Measurements from ENCODE around the gene TMEM201.

The TMEM201 gene

DNA sequence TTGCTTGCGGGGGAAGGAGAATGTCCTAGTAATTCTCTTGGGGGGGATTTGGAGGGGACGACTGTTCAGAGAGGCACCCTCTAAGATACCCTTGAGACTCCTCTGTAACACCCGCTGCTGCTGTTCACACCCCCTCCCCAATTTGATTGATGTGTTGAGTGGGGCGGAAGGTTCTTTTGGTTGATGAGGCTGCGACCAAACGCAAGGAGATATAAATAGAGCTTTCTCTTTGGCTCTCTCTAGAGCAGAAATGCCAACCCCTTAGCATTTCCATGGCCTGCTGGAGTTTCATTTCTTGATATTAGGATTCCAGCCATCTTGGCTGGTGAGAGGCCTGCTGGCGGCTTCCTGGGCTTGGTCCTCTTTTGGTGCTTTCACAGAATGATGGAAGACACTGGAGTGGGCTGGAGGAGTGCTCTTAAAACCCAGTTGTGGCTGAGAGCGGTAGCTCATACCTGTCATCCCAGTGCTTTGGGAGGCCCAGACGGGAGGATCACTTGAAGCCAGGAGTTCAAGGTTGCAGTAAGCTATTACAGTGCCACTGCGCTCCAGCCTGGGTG lies 64.9 kb downstream of the TMEM201 start:
- DNase-seq (ENCODE audit: low read depth in 2 of 2) = peak in 1 of 2 donors; percentile 38

DNA sequence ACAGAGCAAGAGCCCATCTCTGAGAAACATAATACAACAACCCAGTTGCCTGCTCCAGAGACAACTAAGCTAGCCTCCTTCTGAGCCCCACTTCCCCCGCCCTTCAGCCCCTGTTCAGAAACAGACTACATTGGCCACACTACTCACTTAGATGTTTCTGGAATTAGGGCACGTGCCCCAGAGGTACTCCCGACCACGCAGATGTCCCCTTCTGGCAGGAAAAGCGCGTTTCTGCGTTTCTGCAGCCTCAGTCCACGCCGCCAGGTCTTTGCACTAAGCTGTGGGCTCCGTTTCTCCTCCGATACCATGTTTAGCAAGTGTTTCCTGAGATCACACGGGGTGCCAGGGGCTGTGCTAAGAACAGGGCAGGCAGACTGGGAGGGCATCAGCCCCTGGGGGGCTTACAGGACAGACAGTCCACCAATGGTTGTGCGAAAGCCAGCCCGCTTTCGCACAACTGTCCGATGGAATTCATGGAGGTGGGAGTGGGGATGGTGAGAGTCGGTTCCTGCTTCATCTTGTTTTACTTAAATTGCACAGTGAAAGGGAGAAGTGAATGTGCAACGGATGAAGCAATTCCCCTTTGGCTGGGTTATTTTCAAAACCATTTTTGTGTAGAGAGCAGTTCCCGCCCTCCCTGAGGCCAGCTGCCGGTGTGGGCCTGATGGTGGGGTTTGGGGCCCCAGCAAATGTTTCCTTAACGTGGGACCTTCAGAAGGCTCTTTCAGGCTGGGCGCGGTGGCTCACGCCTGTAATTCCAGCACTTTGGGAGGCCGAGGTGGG lies 65.5 kb downstream of the TMEM201 start:
- DNase-seq (ENCODE audit: low read depth in 2 of 2) = peak in 1 of 2 donors; percentile 32

DNA sequence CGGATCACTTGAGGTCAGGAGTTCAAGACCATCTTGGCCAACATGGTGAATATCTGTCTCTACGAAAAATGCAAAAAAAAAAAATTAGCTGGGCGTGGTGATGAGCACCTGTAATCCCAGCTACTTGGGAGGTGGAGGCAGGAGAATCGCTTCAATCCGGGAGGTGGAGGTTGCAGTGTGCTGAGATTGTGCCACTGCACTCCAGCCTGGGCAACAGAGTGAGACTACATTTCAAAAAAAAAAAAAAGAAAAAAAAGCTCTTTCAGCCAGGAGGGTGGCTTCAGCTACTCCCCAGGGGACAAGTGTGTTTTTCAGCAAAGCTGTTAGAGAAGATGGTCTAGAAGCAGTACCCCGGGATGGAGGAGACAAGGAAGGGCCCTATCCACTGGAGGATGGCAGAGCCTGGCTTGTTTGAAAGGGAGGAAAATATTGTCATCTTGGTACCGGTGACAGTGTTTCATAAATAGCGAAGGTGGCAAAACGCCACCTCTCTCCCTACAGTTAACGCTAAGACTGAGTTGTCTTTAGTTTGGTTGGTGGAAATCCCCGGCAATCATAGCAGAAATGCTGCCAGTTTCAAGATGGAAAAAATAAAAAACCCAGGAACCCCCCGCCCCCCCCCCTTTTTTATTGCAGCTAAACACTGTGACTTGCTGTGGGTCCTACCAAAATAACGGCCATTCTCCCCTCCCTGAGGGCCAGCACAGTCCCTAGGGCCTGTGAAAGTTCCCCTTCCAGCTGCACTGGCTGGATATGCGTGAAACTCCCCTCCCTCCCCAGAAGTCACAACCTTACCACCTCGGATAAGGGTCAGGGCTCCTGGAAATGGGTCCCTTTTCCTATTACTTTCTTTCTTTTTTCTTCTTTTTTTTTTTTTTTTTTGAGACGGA lies 66.4 kb downstream of the TMEM201 start:
- peak in 1 of 2 donors; percentile 28 for DNase-seq (ENCODE audit: low read depth in 2 of 2)

DNA sequence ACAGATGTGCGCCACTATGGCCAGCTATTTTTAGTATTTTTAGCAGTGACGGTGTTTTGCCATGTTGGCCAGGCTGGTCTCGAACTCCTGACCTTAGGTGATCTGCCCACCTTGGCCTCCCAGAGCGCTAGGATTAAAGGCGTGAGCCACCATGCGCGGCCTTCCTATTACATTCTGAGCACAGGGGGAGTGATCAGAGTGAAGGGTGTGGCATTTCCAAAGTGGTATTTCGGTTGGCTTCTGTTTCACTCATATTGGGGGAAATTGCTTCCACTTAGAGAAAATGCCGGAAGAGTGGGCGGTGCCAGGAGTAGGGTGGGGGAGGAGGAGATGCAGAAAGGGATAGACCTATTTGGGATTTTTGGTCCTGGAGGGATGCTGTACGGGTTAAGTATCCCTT lies 67.1 kb downstream of the TMEM201 start:
- DNase-seq (ENCODE audit: low read depth in 2 of 2) = peak in 1 of 2 donors; percentile 17

DNA sequence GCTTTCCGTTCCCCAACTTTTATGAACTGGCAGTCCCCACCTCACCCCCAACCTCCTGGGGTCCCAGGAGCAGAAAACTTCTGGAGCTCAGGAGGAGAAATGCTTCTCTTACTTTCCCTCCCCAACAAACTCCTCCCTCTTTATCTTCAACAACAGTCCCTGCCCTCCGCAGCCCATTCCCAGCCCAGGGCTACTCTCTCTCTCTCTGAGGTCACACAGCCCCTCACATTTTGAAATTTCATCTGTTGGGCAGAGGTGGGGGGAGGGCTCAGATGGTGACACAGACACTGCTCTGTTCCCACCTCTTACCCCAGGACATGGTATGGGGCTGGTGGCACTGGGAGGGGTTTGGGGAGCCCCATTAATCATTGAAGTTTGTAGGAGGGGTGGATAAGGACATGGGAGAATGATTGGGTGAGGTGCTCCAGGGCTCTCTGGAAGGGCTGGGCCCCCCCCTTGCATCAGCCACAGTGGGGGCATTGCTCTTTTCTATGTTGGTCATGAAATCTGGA lies 68.9 kb downstream of the TMEM201 start:
- DNase-seq (ENCODE audit: low read depth in 2 of 2) = no peak

DNA sequence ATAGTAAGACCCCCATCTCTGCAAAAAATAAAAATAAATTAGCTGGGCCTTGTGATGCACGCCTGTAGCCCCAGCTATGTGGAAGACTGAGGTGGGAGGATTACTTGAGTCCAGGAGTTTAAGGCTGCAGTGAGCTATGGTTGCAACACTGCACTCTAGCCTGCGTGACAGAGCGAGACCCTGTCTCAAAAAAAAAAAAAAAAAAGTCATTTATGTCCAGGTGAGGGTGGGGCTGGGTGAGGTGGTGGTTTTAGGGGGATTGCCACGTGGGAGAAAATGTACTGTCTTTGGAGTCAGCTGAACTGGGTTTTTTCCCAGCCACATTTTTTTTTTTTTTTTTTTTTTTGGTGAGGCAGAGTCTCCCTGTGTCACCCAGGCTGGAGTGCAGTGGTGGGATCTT lies 69.5 kb downstream of the TMEM201 start:
- no peak for DNase-seq (ENCODE audit: low read depth in 2 of 2)

DNA sequence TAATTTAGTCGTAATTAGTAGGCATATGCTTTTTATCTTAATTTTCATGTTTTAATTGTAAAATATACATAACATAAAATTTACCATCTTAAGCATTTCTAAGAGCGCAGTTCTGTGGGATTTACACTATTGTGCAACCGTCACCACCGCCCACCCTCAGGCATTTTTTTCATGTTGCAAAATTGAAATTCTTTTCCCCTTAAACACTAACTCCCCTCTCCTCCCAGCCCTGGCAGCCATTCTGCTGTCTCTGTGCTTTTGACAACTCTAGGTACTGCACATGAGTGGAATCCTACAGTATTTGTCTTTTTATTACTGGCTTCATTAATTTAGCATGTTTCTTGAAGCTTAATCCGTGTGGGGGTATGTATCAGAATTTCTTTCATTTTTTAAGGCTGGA lies 70.6 kb downstream of the TMEM201 start:
- DNase-seq (ENCODE audit: low read depth in 2 of 2) = no peak

DNA sequence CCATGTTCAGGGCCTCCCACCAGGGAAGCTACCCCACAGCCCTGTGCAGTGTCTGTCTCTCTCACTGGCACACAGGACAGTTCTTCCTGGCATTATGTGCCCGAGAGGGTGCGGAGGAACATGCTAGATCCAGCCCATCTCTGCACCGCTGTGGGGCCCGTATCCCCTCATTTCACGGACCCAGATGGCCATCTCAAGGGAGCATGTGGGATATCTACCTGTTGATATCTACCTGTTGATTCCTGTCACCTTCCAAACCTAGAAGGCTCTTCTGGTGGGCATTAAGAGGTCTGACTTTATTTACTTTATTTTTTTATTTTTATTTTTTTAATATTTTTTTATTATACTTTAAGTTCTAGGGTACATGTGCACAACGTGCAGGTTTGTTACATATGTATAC lies 74.5 kb downstream of the TMEM201 start:
- DNase-seq (ENCODE audit: low read depth in 2 of 2) = no peak
